Colonic mucosa (tissue), 4 donors: Measurements from ENCODE around the gene MOCS1. TPM values are rescaled to one million over a fixed set of nuclear protein-coding genes. Genes with fewer than 3 reads are reported as not detected.

Source experiments
- DNase-seq: peaks from one replicate; pipeline ENCODE4 v3.0.0-alpha.2; 2020
- H3K27ac ChIP-seq: fragments of 200-600 bp; one replicate; pipeline ENCODE4 v1.8.0; 2021
- H3K27me3 ChIP-seq: fragments of 200-600 bp; one replicate; pipeline ENCODE4 v1.8.0; 2021
- H3K36me3 ChIP-seq: fragments of 200-600 bp; one replicate; pipeline ENCODE4 v1.8.0; 2021
- H3K4me1 ChIP-seq: fragments of 200-600 bp; one replicate; pipeline ENCODE4 v1.8.0; 2021; ENCODE audit warnings: mild to moderate bottlenecking
- H3K4me3 ChIP-seq: fragments of 200-600 bp; one replicate; pipeline ENCODE4 v1.8.0; 2021
- H3K9ac ChIP-seq, 2 donors: one replicate each; pipeline ENCODE4 v1.7.0; 2013; ENCODE audit warnings: control low read depth in 2 of 2, low read depth in 2 of 2, low read length in 2 of 2
- H3K9me3 ChIP-seq: fragments of 200-600 bp; one replicate; pipeline ENCODE4 v1.8.0; 2021
- intact Hi-C: fragments of 100-400 bp; cut with DNase I; formaldehyde crosslinking; loops from one replicate; pipeline ENCODE4 v1.14.1; 2022
- total RNA-seq, 2 donors: library from RNA; stranded (reverse); fragmentation: NEBNext Ultra II Directional in 1 of 2; extraction: Animal tissue kit (Norgen Biotek cat#: 25700) in 1 of 2; gene quantifications; one replicate each; pipeline ENCODE4 v1.2.1, GENCODE V29; 2021
- TF ChIP-seq, protein P1 (sequence below): fragments of 200-600 bp; IDR thresholded peaks from one replicate; pipeline ENCODE4 v1.8.0; 2022; ENCODE audit warnings: antibody characterized with exemption, mild to moderate bottlenecking
- donor health status: healthy.
- donor health status: DM: no; HTN: no; CAD: no.
- donor health status: DM: no; HTN: no; CAD: no.

Gene MOCS1
- total RNA-seq, 2 donors from 2014 or later = 9.6 to 15.7 TPM

DNA sequence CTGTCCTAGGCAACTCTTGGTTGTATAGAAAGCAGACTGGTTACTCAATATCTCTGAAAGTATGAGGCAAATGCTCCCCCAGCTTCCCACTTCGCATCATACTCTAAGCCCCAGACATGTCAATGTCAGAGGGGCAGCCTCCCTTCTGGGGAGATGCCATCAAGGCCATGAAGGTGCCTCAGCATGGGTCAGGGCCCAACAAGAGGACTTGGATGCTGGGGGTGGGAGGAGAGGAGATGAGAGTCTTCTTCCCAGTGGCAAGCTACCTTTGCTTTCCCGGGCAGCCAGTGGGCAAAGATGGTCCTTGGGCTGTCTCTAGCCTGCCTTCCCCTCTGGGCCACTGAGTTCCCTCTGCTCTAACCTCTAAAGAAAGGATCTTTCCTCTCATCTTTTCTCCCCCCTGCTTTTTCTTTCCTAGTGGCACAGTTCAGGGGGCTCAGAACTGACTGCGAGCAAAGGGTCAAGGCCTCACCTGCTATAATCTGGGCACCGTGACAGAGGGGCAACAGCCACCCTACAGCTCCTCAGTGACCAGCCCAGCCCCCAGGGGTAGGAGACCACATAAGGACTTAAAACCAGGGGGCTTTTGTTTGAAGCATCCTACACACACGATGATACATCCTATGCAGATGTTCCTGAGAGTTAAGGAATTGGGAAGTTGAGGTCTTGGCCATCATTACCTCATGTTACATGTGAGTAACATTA lies 26.2 kb downstream of the MOCS1 start:
- no peaks in the 10 kb centered on the region for H3K36me3 ChIP-seq
- intact Hi-C loops = no loop called here
- TF ChIP-seq, protein P1, sequence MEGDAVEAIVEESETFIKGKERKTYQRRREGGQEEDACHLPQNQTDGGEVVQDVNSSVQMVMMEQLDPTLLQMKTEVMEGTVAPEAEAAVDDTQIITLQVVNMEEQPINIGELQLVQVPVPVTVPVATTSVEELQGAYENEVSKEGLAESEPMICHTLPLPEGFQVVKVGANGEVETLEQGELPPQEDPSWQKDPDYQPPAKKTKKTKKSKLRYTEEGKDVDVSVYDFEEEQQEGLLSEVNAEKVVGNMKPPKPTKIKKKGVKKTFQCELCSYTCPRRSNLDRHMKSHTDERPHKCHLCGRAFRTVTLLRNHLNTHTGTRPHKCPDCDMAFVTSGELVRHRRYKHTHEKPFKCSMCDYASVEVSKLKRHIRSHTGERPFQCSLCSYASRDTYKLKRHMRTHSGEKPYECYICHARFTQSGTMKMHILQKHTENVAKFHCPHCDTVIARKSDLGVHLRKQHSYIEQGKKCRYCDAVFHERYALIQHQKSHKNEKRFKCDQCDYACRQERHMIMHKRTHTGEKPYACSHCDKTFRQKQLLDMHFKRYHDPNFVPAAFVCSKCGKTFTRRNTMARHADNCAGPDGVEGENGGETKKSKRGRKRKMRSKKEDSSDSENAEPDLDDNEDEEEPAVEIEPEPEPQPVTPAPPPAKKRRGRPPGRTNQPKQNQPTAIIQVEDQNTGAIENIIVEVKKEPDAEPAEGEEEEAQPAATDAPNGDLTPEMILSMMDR = no peak

DNA sequence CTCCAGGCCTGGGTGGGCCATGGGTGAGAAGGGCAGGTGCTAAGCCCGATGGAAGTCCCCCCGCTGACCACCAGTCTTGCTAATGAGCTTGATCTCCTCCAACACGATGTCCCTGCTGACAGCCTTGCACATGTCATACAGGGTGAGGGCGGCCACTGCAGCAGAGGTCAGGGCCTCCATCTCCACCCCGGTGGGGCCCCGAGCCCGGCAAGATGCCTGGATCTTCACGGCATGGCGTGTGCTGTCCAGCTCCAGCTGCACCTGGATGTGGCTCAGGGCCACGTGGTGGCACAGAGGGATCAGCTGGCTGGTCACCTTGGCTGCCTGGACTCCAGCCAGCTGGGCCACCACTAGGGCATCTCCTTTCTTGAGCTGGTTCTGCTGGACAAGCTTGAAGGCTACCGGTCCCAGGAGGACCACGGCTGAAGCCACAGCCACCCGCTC lies 27.9 kb downstream of the MOCS1 start:
- no peak overlapping the region for H3K27ac ChIP-seq
- intact Hi-C loops = no loop called here
- H3K4me3 ChIP-seq = no peak overlapping the region
- H3K36me3 ChIP-seq = no peaks in the 10 kb centered on the region
- H3K9me3 ChIP-seq = no peaks in the 10 kb centered on the region
- TF ChIP-seq, protein P1 = no peak
- no peaks in the 10 kb centered on the region for H3K4me1 ChIP-seq
- H3K9ac ChIP-seq = no peak overlapping the region
- H3K27me3 ChIP-seq = no peaks in the 10 kb centered on the region
- no peak for DNase-seq

More for the DNA sequence above, 26.2 kb downstream of the MOCS1 start:
- Histone ChIP-seq H3K9ac (no peak overlapping the region), H3K27me3 (no peaks in the 10 kb centered on the region), H3K4me1 (no peaks in the 10 kb centered on the region), H3K4me3 (no peak overlapping the region), H3K27ac (no peak overlapping the region), H3K9me3 (no peaks in the 10 kb centered on the region)
- DNase-seq = no peak

DNA sequence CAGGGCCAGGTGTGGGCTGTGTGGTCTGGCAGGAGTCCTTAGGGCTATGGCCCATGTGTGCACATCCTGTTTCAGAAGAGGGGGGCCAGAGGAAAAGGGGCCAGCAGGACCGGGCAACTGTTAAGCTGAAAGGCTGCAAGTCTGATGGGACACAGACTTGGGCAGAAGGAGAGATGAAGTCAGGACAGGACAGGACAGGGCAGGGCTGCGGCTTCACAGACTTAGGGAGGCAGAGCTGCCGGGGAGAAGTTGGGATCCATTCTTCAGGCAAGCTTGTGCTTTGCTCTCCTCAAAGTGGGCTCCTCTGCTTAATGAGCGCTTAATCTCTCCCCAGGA lies 28.7 kb downstream of the MOCS1 start:
- Histone ChIP-seq H3K27me3 (no peaks in the 10 kb centered on the region), H3K27ac (no peak overlapping the region)

DNA sequence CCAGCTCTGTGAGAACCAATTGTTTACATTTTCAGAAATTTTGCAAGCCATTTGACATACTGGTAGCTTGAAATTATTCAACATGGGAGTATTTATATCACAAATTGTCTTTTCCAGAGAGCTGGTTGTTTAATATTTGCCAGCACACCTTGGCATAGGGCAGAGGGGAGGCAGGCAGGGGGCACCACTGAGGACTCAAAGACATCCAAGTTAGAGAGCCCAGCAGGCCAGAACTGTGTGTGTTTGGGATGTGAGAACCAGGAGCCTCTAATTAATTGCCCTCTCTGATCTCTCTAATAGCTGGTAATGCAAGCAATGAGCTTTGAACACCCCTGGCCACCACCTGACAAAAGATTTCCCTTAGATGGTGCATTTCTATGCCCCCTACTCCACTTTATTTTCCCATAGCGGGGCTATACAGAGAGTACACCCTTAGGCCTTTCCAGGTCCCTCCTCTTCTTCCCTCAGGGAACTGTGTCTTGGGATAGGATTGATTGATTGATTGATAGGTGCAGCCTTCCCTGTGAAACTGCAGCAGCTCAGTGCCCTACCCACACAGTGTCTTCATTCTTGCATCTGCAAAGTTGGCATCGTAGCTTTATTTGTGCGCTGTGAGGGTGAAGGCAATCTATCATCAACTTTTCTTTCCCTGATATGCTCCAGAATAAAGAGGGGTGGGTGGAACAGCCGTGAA lies 29.2 kb downstream of the MOCS1 start:
- H3K36me3 ChIP-seq = no peaks in the 10 kb centered on the region
- H3K4me3 ChIP-seq = no peak overlapping the region
- TF ChIP-seq, protein P1 = no peak
- DNase-seq = no peak
- H3K9me3 ChIP-seq = no peaks in the 10 kb centered on the region
- no peaks in the 10 kb centered on the region for H3K4me1 ChIP-seq
- intact Hi-C loops = no loop called here
- H3K27me3 ChIP-seq = no peaks in the 10 kb centered on the region
- no peak overlapping the region for H3K9ac ChIP-seq
- no peak overlapping the region for H3K27ac ChIP-seq

More for the DNA sequence above, 28.7 kb downstream of the MOCS1 start:
- no peaks in the 10 kb centered on the region for H3K9me3 ChIP-seq
- intact Hi-C loops = no loop called here
- no peaks in the 10 kb centered on the region for H3K4me1 ChIP-seq
- TF ChIP-seq, protein P1 = no peak
- no peak overlapping the region for H3K4me3 ChIP-seq
- no peak overlapping the region for H3K9ac ChIP-seq
- DNase-seq = no peak
- no peaks in the 10 kb centered on the region for H3K36me3 ChIP-seq

DNA sequence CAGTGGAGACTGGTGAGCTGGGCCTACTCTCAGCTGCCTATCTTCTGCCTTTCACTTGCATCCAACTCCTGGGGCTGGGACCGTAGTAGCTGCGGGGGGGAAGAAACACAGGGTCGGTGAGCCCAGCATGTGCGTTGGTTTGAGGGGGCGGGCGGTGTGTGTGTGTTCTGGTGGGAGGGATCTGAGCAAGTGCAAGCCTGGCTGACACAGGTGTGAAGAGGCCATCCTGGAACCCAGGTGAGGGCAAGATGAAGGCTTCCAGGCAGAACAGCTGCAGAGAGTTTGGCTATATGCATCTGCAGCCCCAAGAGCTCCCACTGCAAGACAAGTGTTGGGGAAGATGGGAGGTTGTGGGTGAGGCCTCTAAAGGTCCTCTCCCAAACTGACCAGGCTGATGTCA lies 30.6 kb downstream of the MOCS1 start:
- Histone ChIP-seq H3K36me3 (no peaks in the 10 kb centered on the region), H3K27me3 (no peaks in the 10 kb centered on the region), H3K4me1 (no peaks in the 10 kb centered on the region), H3K27ac (no peak overlapping the region), H3K9me3 (no peaks in the 10 kb centered on the region), H3K9ac (no peak overlapping the region), H3K4me3 (no peak overlapping the region)
- intact Hi-C loops = no loop called here
- TF ChIP-seq, protein P1 = no peak
- no peak for DNase-seq
